ENCODE data around the gene MAPK13. TPM values are rescaled to one million over a fixed set of nuclear protein-coding genes. Genes with fewer than 3 reads are reported as not detected.

MAPK13 gene
- total RNA-seq, 1 donor from 2014 or later, result 5.8 TPM

GRCh38 chr6:36102853-36103252 lies 27.5 kb upstream of the MAPK13 start:
- Mint-ChIP-seq H3K4me3 (ENCODE audit: unreplicated experiment) (no peak overlapping the region), H3K9me3 (ENCODE audit: unreplicated experiment) (no peaks in the 10 kb centered on the region), H3K27me3 (ENCODE audit: low read depth, unreplicated experiment) (no peaks in the 10 kb centered on the region), H3K27ac (ENCODE audit: unreplicated experiment) (no peak overlapping the region), H3K4me1 (ENCODE audit: low read depth, unreplicated experiment) (peaks cover 12% of the 10 kb centered on the region), H3K36me3 (ENCODE audit: low read depth, unreplicated experiment) (peaks cover 13% of the 10 kb centered on the region)
- H3K4me1 ChIP-seq (ENCODE audit: insufficient read depth, low read length), result no peaks in the 10 kb centered on the region
- peaks cover 7% of the 10 kb centered on the region for H4K20me1 ChIP-seq (ENCODE audit: insufficient read depth, low read length)
- H2AFZ ChIP-seq (ENCODE audit: low read depth, low read length), result no peak overlapping the region
- no peaks in the 10 kb centered on the region for H3K79me2 ChIP-seq (ENCODE audit: insufficient read depth, low read length)
- no peak for FAIRE-seq
- TF ChIP-seq EZH2 (IDR thresholded peaks at IDR 0.05; ENCODE audit: insufficient read depth, low read length), result no peak
- TF ChIP-seq CTCF (IDR thresholded peaks at IDR 0.05; ENCODE audit: insufficient read depth, low read depth, low read length), result no peak
- DNase-seq (ENCODE audit: low read depth), result no peak
- H3K4me3 ChIP-seq (ENCODE audit: insufficient read depth, low read depth, low read length), result no peak overlapping the region
- H3K9me3 ChIP-seq (ENCODE audit: insufficient read depth, low read depth, low read length), result no peaks in the 10 kb centered on the region
- H3K36me3 ChIP-seq (ENCODE audit: insufficient read depth, low read length), result peaks cover 22% of the 10 kb centered on the region
- no peaks in the 10 kb centered on the region for H3K27me3 ChIP-seq (ENCODE audit: insufficient read depth, low read length)
- H3K27ac ChIP-seq (ENCODE audit: low read depth, low read length), result no peak overlapping the region
- no peak overlapping the region for H3K4me2 ChIP-seq (ENCODE audit: low read length)
- no peak overlapping the region for H3K9ac ChIP-seq (ENCODE audit: low read length)

GRCh38 chr6:36104836-36105235 lies 25.5 kb upstream of the MAPK13 start:
- Histone ChIP-seq H2AFZ (ENCODE audit: low read depth, low read length) (no peak overlapping the region), H3K27me3 (ENCODE audit: insufficient read depth, low read length) (no peaks in the 10 kb centered on the region), H3K9ac (ENCODE audit: low read length) (no peak overlapping the region), H3K27ac (ENCODE audit: low read depth, low read length) (no peak overlapping the region), H3K9me3 (ENCODE audit: insufficient read depth, low read depth, low read length) (no peaks in the 10 kb centered on the region), H3K36me3 (ENCODE audit: insufficient read depth, low read length) (peaks cover 26% of the 10 kb centered on the region), H4K20me1 (ENCODE audit: insufficient read depth, low read length) (peaks cover 7% of the 10 kb centered on the region), H3K4me3 (ENCODE audit: insufficient read depth, low read depth, low read length) (no peak overlapping the region), H3K79me2 (ENCODE audit: insufficient read depth, low read length) (no peaks in the 10 kb centered on the region), H3K4me2 (ENCODE audit: low read length) (no peak overlapping the region), H3K4me1 (ENCODE audit: insufficient read depth, low read length) (no peaks in the 10 kb centered on the region)
- no peak for DNase-seq (ENCODE audit: low read depth)
- H3K36me3 Mint-ChIP-seq (ENCODE audit: low read depth, unreplicated experiment), result peaks cover 27% of the 10 kb centered on the region
- peaks cover 2% of the 10 kb centered on the region for H3K4me1 Mint-ChIP-seq (ENCODE audit: low read depth, unreplicated experiment)
- TF ChIP-seq CTCF (IDR thresholded peaks at IDR 0.05; ENCODE audit: insufficient read depth, low read depth, low read length) (no peak), EZH2 (IDR thresholded peaks at IDR 0.05; ENCODE audit: insufficient read depth, low read length) (no peak)
- H3K4me3 Mint-ChIP-seq (ENCODE audit: unreplicated experiment), result no peak overlapping the region
- H3K9me3 Mint-ChIP-seq (ENCODE audit: unreplicated experiment), result no peaks in the 10 kb centered on the region
- no peak overlapping the region for H3K27ac Mint-ChIP-seq (ENCODE audit: unreplicated experiment)
- H3K27me3 Mint-ChIP-seq (ENCODE audit: low read depth, unreplicated experiment), result no peaks in the 10 kb centered on the region
- no peak for FAIRE-seq

GRCh38 chr6:36109092-36109491 lies 21.2 kb upstream of the MAPK13 start:
- FAIRE-seq, result no peak
- no peaks in the 10 kb centered on the region for H3K4me1 ChIP-seq (ENCODE audit: insufficient read depth, low read length)
- H2AFZ ChIP-seq (ENCODE audit: low read depth, low read length), result no peak overlapping the region
- no peak overlapping the region for H3K27ac ChIP-seq (ENCODE audit: low read depth, low read length)
- H3K4me2 ChIP-seq (ENCODE audit: low read length), result no peak overlapping the region
- no peaks in the 10 kb centered on the region for H3K9me3 ChIP-seq (ENCODE audit: insufficient read depth, low read depth, low read length)
- Mint-ChIP-seq H3K36me3 (ENCODE audit: low read depth, unreplicated experiment) (peaks cover 31% of the 10 kb centered on the region), H3K4me3 (ENCODE audit: unreplicated experiment) (no peak overlapping the region), H3K4me1 (ENCODE audit: low read depth, unreplicated experiment) (peaks cover 8% of the 10 kb centered on the region), H3K27ac (ENCODE audit: unreplicated experiment) (no peak overlapping the region), H3K27me3 (ENCODE audit: low read depth, unreplicated experiment) (no peaks in the 10 kb centered on the region), H3K9me3 (ENCODE audit: unreplicated experiment) (no peaks in the 10 kb centered on the region)
- no peak overlapping the region for H3K4me3 ChIP-seq (ENCODE audit: insufficient read depth, low read depth, low read length)
- H3K27me3 ChIP-seq (ENCODE audit: insufficient read depth, low read length), result no peaks in the 10 kb centered on the region
- no peak for TF ChIP-seq CTCF (IDR thresholded peaks at IDR 0.05; ENCODE audit: insufficient read depth, low read depth, low read length)
- TF ChIP-seq EZH2 (IDR thresholded peaks at IDR 0.05; ENCODE audit: insufficient read depth, low read length), result no peak
- peaks cover 26% of the 10 kb centered on the region for H3K36me3 ChIP-seq (ENCODE audit: insufficient read depth, low read length)
- H4K20me1 ChIP-seq (ENCODE audit: insufficient read depth, low read length), result no peaks in the 10 kb centered on the region
- no peak overlapping the region for H3K9ac ChIP-seq (ENCODE audit: low read length)
- no peaks in the 10 kb centered on the region for H3K79me2 ChIP-seq (ENCODE audit: insufficient read depth, low read length)
- DNase-seq (ENCODE audit: low read depth), result no peak
